M059J (cell line): ENCODE results near the gene BMP3. TPM values are rescaled to one million over a fixed set of nuclear protein-coding genes. Genes with fewer than 3 reads are reported as not detected.
"Not testable (repeated sequence)": the region's sequence is repeated elsewhere in the genome, so short reads cannot be mapped to it uniquely, and the experiment has no call there.

Experiments used
- DNase-seq: peaks from one replicate; pipeline ENCODE4 v3.0.0-alpha.2; 2012; ENCODE audit warnings: low read depth
- total RNA-seq: library from RNA; depleted of rRNA; stranded (reverse); fragments of >200 nt; shearing (Covaris generic); gene quantifications from 2 replicates; pipeline ENCODE4 v1.2.3, GENCODE V29; 2014; rRNA removed

BMP3 gene
- not detected in 2 replicates for total RNA-seq

GRCh38 chr4:81030061-81030980 lies at the start of gene BMP3:
TSS of gene BMP3 (plus strand) at chr4:81030708. CDS start at chr4:81031285, 577 bp downstream.
- DNase-seq = no peak

GRCh38 chr4:80986011-80986410 lies 44.5 kb upstream of the BMP3 start:
- DNase-seq = no peak

GRCh38 chr4:80989921-80990544 lies 40.5 kb upstream of the BMP3 start:
- DNase-seq = peak; percentile 51

GRCh38 chr4:80990851-80991250 lies 39.7 kb upstream of the BMP3 start:
- no peak for DNase-seq

GRCh38 chr4:80999943-81000342 lies 30.6 kb upstream of the BMP3 start:
- DNase-seq = no peak

GRCh38 chr4:81003597-81004111 lies 26.9 kb upstream of the BMP3 start:
- no peak for DNase-seq

GRCh38 chr4:81007417-81007816 lies 23.1 kb upstream of the BMP3 start:
- DNase-seq = no peak

GRCh38 chr4:81016566-81016965 lies 13.9 kb upstream of the BMP3 start:
- not testable (repeated sequence) for DNase-seq

- DNase-seq = no peak
These were observed 11.5 kb upstream of the BMP3 start for GRCh38 chr4:81019006-81019405.

GRCh38 chr4:81021142-81021944 lies 9.2 kb upstream of the BMP3 start:
- DNase-seq = no peak

GRCh38 chr4:81021981-81022380 lies 8.5 kb upstream of the BMP3 start:
- no peak for DNase-seq

- no peak for DNase-seq
These were observed 7.0 kb upstream of the BMP3 start for GRCh38 chr4:81023484-81023883.

- DNase-seq = no peak
These were observed 678 bp downstream of the BMP3 start for GRCh38 chr4:81030981-81031791.

- DNase-seq = no peak
These were observed 1.5 kb downstream of the BMP3 start for GRCh38 chr4:81031796-81032551.

- DNase-seq = no peak
These were observed 2.5 kb downstream of the BMP3 start for GRCh38 chr4:81032771-81033684.

- no peak for DNase-seq
These were observed 8.3 kb downstream of the BMP3 start for GRCh38 chr4:81038636-81039350.

GRCh38 chr4:81039351-81039972 lies 9.0 kb downstream of the BMP3 start:
- no peak for DNase-seq

GRCh38 chr4:81040012-81040659 lies 9.6 kb downstream of the BMP3 start:
- DNase-seq = peak; percentile 22
